ENCODE measurements around the gene COG5. TPM values are rescaled to one million over a fixed set of nuclear protein-coding genes. Genes with fewer than 3 reads are reported as not detected.

Gene COG5
- total and polyA plus RNA-seq, 10 donors, result 3.6 to 86.6 (median 48.7) TPM

DNA sequence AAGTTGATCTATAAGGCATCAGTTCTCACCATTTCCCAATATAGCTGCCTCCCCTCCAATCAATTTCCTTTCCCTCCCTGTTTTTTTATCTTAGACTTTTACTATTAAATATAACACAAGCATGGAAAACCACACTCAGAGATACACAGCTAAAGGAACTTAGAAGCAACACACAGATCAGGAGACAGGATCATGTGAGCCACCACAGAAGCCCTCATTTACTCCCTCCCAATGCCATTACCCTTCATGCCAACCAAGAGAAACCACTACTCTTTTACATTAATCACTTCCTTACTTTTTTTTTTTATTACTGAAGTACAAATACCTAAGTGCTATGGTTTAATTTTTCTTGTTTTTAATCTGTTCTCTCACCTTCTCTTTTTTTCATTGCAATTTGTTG is 33.0 kb downstream of the COG5 start:
- no peaks in the 10 kb centered on the region for H3K27me3 ChIP-seq (replicated peaks in 1 of 7)
- intact Hi-C loops (cut with DNase I; ENCODE audit: low total_unique reads), result no loop called here
- H3K27ac ChIP-seq, result no peak overlapping the region
- H3K9me3 ChIP-seq, result no peaks in the 10 kb centered on the region
- TF ChIP-seq, protein P1, sequence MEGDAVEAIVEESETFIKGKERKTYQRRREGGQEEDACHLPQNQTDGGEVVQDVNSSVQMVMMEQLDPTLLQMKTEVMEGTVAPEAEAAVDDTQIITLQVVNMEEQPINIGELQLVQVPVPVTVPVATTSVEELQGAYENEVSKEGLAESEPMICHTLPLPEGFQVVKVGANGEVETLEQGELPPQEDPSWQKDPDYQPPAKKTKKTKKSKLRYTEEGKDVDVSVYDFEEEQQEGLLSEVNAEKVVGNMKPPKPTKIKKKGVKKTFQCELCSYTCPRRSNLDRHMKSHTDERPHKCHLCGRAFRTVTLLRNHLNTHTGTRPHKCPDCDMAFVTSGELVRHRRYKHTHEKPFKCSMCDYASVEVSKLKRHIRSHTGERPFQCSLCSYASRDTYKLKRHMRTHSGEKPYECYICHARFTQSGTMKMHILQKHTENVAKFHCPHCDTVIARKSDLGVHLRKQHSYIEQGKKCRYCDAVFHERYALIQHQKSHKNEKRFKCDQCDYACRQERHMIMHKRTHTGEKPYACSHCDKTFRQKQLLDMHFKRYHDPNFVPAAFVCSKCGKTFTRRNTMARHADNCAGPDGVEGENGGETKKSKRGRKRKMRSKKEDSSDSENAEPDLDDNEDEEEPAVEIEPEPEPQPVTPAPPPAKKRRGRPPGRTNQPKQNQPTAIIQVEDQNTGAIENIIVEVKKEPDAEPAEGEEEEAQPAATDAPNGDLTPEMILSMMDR (IDR thresholded peaks at IDR 0.05 in 8 of 11, conservative IDR thresholded peaks at IDR 0.05 in 3 of 11), result no peak
- TF ChIP-seq POLR2A (IDR thresholded peaks at IDR 0.05) (no peak), POLR2AphosphoS5 (IDR thresholded peaks at IDR 0.05) (no peak)
- no peaks in the 10 kb centered on the region for H3K4me1 ChIP-seq
- no peak overlapping the region for H3K4me3 ChIP-seq
- no peak for DNase-seq
- peaks cover 0 to 44% (median 5%) of the 10 kb centered on the region in 6 donors for H3K36me3 ChIP-seq

DNA sequence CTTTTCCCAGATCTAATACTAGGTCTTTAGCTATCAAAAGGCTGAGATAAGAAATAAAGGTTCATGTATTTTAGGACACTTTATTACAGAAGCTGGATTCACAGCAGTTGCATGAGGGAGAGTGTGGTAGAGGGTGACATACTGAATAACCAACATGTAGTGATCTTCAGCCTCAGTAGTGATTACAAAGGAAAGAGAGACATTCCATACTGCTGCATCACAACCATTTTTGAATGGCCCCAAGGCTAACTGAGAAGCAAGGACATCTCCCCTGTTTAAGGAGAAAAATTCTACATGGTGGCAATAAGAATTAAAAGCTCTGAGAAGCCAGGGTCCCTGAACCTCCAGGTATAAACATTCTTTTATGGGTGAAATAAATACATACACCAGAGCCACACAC is 35.3 kb downstream of the COG5 start:
- no peak for DNase-seq
- Histone ChIP-seq H3K9me3 (no peaks in the 10 kb centered on the region), H3K27me3 (replicated peaks in 1 of 7) (no peaks in the 10 kb centered on the region), H3K4me3 (no peak overlapping the region), H3K36me3 (peaks cover 0 to 60% (median 8%) of the 10 kb centered on the region in 6 donors), H3K4me1 (no peaks in the 10 kb centered on the region), H3K27ac (no peak overlapping the region)
- TF ChIP-seq, protein P1 (IDR thresholded peaks at IDR 0.05 in 8 of 11, conservative IDR thresholded peaks at IDR 0.05 in 3 of 11), result no peak
- TF ChIP-seq POLR2AphosphoS5 (IDR thresholded peaks at IDR 0.05) (no peak), POLR2A (IDR thresholded peaks at IDR 0.05) (no peak)
- intact Hi-C loops (cut with DNase I; ENCODE audit: low total_unique reads), result no loop called here

- intact Hi-C loops (cut with DNase I; ENCODE audit: low total_unique reads), result no loop called here
- Histone ChIP-seq H3K36me3 (peaks cover 0 to 70% (median 8%) of the 10 kb centered on the region in 6 donors), H3K27ac (no peak overlapping the region), H3K4me3 (no peak overlapping the region), H3K4me1 (no peaks in the 10 kb centered on the region), H3K27me3 (replicated peaks in 1 of 7) (no peaks in the 10 kb centered on the region), H3K9me3 (no peaks in the 10 kb centered on the region)
- TF ChIP-seq, protein P1 (IDR thresholded peaks at IDR 0.05 in 8 of 11, conservative IDR thresholded peaks at IDR 0.05 in 3 of 11), result no peak
- TF ChIP-seq POLR2A (IDR thresholded peaks at IDR 0.05), result no peak
- TF ChIP-seq POLR2AphosphoS5 (IDR thresholded peaks at IDR 0.05), result no peak
- WGBS, 5 donors, result 91 to 94% (median 93%) methylated on average over 3 of the region's 3 CpGs
- DNase-seq, result no peak
Measured at GRCh38 chr7:107527196-107527595, 36.5 kb downstream of the COG5 start.

GRCh38 chr7:107526672-107527071 is 37.0 kb downstream of the COG5 start:
- Histone ChIP-seq H3K27me3 (replicated peaks in 1 of 7) (no peaks in the 10 kb centered on the region), H3K36me3 (peaks cover 0 to 72% (median 9%) of the 10 kb centered on the region in 6 donors), H3K9me3 (no peaks in the 10 kb centered on the region), H3K4me3 (no peak overlapping the region), H3K27ac (no peak overlapping the region), H3K4me1 (no peaks in the 10 kb centered on the region)
- intact Hi-C loops (cut with DNase I; ENCODE audit: low total_unique reads), result no loop called here
- DNase-seq, result no peak
- TF ChIP-seq, protein P1 (IDR thresholded peaks at IDR 0.05 in 8 of 11, conservative IDR thresholded peaks at IDR 0.05 in 3 of 11), result no peak
- no peak for TF ChIP-seq POLR2AphosphoS5 (IDR thresholded peaks at IDR 0.05)
- no peak for TF ChIP-seq POLR2A (IDR thresholded peaks at IDR 0.05)
- 95 to 99% (median 96%) methylated on average over 2 of the region's 2 CpGs for WGBS, 5 donors
